GM21529 (cell line): ENCODE measurements around the gene OTUB1.
"Not testable (repeated sequence)": the region's sequence is repeated elsewhere in the genome, so short reads cannot be mapped to it uniquely, and the experiment has no call there.

Experiments used
- ATAC-seq: cut with Tn5 transposase; IDR thresholded peaks from one replicate; pipeline ENCODE4 v1.9.1; 2021; ENCODE audit not compliant: unreplicated experiment

OTUB1 gene, protein sequence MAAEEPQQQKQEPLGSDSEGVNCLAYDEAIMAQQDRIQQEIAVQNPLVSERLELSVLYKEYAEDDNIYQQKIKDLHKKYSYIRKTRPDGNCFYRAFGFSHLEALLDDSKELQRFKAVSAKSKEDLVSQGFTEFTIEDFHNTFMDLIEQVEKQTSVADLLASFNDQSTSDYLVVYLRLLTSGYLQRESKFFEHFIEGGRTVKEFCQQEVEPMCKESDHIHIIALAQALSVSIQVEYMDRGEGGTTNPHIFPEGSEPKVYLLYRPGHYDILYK

DNA sequence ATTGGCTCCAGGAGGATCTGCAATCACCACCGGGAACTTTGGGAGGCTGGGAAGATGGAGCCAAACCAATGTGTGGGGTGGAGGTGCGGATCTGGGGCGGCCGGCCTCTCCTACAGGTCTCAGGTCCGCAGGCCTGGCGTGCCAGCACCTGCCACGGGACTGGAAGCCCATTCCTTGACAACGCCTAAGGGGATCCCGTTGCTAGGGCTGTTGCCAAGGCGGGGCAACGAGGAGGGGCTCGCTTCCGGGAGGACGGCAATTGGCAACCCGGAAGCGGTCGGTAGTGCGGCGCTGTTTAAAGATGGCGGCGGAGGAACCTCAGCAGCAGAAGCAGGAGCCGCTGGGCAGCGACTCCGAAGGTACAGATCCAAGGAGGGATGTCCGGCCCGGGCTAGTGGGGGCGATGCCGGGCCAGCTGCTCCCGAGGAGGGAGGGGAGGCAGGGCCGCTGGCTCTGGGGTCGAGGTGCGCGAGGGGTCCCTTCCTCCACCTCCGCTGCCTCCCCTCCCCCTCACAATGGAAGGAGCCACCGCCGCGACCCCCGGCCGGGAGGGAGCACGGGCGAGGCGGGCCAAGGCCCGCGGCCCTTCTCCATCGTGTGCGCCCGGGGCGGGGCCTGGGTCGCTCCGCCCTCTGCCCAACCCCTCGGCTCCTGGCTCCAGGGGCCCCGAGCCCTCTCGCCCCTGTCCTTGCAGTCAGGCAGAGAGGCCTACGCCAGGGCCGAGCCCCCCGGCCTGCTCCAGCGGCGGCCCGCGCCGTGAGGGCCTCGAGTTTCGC is at the start of gene OTUB1:
OTUB1 (plus strand) TSS at position 283 of the 776 bp plus-strand sequence; CDS start at position 302, 19 bp downstream.
- ATAC-seq: peak; percentile 91

DNA sequence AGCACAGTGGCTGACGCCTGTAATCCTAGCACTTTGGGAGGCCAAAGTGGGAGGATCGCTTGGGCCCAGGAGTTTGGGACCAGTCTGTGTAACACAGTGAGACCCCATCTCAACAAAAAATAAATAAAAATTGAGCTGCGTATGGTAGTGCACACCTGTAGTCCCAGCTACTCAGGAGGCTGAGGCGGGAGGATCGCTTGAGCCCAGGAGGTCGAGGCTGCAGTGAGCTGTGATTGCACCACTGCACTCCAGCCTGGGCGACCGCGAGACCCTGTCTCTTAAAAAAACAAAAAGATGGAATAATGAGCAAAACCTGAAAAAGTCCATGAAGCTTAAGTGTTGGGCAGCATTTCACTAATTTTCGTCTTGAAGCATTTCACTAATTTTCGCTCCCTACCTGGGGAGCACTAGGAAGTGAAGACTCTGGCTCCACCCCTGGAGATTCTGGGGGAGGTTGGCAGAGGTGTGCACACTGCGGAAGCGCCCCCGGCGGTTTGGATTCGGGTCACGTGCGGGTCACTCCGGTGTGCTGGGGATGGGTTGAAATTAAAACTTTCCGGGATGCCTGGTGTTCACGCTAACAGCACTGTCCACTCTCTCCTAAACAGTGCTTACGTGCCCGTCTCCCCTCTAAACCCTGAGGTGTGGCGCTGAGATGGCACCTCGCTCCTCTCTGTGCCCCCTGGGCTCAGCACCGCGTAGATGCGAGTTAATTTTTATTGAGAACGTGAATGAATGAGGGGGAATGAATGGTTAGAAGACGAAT is 48.3 kb upstream of the OTUB1 start:
- peak; percentile 24 for ATAC-seq

DNA sequence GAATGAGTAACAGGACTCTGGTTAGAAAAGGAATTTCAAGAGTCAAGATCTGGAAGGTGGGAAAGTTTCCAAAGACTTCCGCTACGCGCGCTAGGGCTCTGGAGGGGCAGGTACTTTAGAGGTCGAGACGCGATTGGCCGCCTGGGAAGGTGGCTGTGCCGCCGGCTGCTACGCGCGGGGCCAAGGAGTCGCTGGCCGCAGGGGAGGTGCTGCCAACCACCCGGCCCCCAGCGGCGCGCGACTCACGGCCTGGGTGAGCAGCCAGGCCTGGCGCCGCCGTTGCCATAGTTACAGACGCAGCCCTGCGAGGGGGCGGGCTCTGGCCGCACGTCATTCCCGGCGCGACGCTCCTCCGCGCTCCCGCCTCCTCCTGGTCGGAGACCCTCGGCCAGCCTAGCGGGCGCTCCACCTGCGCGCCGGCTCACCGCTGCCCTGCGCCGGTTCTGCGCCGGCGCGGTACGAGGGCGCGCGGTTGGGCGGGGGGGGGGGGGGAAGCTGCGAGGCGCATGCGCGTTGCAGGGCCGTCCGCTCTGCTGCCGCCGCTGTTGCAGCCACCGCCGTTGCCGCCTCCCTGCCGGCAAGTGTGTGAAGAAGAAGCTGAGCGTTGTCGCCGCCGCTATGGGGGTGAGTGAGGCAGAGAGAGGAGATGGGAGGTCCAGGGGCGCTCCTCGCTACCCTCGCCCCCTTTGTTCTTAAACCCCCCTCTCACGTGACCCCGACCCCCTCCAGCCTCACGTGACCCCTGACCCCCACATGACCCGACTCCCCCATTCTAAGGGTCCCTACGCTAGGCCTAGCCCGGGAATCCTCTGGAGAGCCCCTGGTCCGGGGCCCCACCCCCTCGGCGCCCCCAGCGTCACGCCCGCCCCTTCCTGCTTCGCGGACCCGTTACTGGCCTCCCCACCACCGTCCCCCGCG is 47.5 kb upstream of the OTUB1 start, which contains the start of gene NAA40:
NAA40 (plus strand) TSS at position 524 of the 918 bp plus-strand sequence; CDS start at position 619, 95 bp downstream.
- peak; percentile 86 for ATAC-seq

DNA sequence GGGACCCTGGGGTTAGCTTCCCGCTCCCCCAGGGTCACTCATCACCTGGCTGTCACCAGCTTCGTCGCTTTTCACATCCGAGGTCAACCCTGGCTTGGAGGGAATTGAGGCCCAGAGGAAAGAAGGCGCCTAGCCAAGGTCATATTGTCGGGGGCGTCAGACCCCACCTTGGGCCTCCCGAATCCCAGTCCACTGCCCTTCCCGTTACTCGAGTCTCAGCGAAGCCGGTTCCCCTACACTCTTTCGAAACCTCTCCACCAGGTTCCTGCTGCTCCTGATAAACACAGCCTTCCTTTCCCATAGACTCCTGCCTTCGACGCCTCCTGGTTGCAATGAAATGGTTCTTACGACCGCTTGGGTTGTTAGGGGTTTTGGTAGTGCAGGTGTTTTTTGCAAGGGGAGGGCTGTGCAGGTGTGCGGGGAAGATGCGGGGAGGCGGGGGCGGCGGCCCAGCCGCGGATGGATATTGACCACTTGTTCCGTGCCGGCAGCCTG is 46.8 kb upstream of the OTUB1 start:
- no peak for ATAC-seq

DNA sequence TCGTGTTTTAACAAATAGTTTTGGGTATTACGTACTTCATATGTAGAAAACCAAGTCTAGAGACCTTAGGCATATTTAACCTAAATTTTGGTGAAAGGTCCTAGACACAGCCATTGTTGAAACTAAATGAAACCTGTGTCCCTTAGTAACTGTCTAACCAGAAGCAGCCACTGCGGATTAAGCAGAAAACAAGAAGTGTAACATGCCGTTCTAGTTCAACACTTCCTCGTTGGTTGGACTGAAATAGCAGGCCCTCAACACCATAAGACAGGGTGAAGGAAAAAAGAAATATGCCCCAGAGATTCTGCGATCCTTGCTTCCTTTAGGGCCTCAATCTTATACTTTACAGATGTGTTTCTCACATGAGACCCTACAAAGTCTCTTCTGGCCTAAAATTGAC is 45.5 kb upstream of the OTUB1 start:
- ATAC-seq: no peak

DNA sequence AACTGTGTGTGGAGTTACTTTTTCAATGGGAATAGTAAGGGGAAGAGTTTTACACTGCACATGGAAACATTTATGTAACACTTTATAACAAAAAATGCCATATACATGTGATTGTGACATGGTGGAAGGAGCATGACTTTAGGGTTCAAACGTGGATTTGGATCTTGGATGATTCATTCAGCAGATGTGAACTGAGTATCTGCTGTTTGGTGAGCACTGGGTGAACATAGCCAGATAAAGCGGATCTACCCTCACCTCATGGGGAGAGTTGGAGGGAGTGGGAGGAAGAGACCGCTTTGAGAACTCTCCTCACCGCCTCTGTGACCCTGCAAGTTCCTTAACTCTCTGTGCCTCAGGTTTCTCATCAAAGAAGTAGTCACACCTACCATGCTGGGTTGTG is 44.3 kb upstream of the OTUB1 start:
- no peak for ATAC-seq

DNA sequence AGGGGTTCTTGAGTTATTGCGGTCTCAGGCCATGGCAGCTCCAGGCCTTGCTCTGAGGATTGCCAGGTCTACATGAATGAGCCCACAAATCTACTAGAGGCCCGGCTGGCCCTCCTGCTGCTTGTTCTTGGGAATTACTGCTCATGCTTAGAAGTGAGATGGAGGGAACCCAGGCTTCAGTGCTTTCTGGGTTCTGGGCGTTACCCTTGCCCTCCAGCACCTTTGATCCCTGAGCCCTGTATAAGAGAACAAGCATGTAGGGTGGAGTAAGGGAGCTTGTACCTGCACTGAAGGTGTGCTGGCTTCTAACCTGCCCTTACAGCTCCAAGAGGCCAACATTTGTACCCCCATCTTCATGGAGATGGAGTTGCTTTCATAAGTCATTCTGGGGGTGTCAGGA is 43.4 kb upstream of the OTUB1 start:
- ATAC-seq: no peak

DNA sequence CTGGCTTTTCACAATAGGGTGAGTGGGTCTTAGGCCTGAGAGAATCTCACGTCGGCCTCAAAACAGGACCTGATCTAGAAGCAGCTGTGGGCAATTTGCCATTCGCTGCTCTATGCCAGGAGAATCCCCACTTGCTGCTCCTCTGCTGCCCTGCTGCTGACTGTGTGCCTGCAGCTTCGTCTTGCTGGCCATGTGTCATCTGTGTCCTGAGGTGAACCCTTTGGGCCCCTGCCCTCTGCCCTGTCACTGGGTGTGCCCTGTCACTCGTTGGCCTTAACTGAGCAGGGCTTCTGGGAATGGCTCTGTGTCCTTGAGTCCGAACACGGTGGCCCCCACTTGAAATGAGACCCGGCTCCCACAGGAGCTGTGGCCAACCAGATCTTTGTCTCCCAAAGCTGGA is 41.3 kb upstream of the OTUB1 start:
- no peak for ATAC-seq

DNA sequence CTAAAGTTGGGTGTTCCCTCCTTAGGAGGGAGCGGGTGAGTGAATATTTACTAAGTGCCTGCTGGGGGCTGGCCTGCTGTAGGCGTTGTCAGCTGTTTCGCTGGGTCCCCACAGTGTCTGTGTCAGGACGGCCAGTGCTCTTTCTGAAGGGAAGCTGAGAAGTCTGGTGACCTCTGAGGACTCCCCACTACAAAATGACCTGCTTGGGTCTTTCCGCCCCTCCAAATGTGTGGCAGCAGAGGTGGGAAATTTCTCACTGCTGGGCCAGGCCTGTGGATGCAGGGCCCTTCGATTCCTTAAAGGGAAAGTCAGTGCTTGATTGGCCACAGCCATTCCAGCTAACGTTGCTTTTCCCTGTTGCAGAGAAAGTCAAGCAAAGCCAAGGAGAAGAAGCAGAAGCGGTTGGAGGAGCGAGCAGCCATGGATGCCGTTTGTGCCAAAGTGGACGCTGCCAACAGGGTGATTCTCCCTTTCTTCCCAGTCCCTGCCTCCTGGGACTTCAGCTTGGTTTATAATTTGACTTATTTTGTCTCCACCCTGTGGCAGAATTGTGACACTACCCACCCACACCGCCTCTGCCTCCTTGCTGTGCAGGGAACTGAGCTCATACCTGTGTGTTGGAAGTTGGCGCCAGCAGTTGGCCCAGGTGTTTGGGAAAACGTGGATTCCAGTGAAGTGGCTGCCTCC is 40.6 kb upstream of the OTUB1 start:
- no peak for ATAC-seq

DNA sequence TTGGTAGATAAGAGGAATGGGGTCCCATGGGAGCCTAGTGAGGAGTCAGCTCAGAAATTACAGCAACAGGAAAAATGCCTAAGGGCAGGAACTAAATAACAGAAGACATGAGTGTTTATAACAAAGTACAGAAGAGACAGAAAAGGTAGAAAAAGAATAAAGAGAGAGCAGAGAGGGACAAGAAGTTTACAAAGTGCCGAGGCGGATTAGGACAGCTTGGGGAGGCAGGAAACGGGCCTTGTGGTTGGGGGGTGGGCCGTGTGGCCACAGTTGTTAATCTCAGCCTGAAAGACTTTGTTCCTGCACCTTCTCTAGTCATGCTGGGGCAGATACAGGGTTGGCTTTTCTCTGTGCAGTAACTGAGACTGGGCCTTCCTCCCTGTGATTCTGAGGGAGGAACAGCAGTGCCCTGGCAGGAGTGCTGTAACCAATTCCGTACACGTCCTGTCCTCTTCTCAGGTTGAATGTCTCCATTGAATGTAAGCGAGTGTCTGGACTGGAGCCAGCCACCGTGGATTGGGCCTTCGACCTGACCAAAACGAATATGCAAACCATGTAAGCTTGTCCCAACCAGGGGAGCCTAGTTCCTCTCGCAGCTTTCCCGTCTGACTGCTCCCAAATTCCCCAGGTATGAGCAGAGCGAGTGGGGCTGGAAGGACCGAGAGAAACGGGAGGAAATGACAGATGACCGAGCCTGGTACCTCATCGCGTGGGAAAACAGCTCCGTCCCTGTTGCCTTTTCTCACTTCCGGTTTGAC is 34.3 kb upstream of the OTUB1 start:
- ATAC-seq: peak; percentile 71

DNA sequence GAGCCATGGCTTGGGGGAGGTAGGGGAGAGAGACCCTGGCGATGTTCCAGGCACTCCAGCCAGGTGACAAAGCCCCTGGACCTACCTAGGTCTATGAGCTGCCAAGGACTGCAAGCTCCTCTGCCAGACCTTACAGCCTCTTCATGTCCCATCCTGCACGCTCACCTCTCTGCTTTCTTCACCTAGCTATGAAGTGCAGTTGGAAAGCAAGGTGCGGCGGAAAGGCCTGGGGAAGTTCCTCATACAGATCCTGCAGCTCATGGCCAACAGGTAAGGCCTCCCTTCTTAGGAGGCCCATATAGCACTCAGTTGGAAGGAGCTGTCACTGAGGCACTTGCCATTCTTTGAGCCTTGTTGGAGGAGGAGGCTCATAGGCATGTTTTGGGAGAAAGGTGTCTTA is 33.7 kb upstream of the OTUB1 start:
- no peak for ATAC-seq

DNA sequence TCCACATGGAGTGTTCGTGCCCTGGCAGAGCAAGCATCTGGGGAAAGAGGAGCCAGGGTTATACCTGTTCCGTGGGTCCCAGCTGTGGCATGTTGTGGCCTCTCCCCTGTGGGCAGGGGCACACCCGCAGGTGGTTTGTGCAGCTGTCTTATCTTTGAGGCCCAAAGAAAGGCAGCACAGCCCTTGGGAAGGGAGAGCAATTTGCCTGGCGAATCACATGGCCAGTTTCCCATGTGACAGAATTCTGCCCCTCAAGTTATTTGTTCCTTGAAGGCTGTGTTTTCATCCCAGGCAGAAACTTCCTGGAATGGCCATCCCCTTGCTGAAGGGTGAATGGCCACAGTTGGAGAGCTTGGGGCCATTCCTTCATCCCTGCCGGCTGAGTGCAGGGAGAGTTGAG is 28.2 kb upstream of the OTUB1 start:
- no peak for ATAC-seq

DNA sequence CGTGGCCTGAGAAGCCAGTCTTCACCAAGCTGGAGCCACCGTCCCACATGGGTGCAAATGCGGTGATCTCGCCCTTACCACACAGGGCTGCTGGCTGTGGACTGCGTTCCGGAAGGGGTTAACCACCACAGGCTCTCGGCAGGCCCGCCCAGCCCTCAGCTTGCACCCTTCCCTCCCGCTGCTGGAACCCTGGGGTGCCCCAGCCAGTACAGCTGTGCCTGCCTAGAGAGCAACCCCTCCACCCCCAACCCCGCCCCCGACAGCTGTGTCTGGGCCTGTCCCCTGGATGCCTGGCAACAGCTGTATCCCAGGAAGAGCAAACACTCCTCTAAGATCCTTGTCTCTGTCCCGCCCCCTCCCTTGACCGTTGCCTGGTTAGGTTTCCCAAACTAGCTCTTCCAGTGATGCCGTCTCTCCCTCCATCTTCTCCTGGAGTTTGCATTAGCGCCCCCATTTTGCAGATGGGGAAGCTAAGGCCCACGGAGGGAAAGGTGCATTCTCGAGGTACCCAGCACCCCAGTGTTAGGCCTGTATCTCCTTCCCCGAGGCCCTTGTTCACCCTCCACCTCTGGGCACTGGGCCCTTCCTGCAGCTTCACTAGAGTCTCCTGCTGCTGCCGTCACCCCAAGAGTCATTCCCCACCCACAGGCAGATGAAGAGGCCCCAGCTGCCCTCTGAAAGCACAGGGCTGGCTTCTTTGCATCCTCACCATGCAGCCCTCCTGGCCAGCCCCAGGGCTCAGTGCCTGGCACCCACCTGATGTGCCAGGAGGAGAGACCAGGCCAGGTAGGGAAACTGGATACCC is 24.4 kb upstream of the OTUB1 start:
- ATAC-seq: no peak

DNA sequence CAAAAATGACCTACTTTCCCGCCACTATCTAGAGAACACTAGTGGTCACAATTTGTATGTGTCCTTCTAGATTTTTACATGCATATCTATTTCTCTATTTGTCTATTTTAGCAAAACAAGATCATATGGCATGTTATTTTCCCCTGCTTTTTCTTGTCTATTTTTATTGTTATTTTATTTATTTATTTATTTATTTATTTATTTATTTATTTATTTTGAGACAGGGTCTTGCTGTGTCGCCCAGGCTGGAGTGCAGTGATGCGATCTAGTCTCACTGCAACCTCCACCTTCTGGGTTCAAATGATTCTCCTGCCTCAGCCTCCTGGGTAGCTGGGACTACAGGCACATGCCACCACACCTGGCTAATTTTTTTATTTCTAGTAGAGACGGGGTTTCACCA is 22.3 kb upstream of the OTUB1 start:
- ATAC-seq: not testable (repeated sequence)

DNA sequence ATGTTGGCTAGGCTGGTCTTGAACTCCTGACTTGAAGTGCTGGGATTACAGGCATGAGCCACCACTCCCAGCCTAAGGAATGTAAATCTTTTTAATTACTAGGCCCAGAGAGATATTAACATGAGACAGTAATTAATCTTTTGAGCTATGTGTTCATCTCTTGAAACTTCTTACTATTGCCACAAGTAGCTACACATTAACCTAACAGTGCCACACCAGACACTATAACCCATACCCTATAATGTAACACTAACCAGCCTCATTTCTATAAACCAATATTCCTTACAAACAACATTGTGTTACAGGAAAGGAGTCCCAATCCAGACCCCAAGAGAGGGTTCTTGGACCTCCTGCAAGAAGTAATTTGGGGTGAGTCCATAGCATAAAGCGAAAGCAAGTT is 19.8 kb upstream of the OTUB1 start:
- ATAC-seq: no peak

DNA sequence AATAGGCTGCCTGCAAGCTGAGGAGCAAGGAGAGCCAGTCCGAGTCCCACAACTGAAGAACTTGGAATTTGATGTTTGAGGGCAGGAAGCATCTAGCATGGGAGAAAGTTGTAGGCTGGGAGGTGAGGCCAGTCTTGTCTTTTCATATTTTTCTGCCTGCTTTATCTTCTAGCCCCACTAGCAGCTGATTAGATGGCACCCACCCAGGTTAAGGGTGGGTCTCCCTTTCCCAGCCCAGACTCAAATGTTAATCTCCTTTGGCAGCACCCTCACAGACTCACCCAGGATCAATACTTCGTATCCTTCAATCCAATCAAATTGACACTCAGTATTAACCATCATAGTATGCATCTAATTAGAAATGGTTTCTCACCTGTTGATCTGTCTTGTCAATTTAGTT is 16.8 kb upstream of the OTUB1 start:
- no peak for ATAC-seq

DNA sequence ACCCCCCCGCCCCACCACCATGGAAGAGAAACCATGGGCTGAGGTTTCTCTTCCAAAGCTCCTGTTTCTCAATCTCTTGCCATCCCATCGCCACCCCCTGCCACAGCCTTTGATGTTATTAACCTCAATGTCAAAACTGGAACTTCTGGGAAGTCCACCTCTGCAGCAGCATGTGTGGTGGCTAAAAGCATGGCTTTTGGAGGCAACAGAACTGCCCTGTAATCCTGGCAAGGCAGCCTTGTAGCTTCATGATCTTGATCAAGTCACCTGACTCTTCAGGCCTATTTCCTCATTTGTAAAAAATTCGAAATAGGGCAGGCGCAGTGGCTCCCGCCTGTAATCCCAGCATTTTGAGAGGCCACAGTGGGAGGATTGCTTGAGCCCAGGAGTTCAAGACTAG is 15.3 kb upstream of the OTUB1 start:
- ATAC-seq: no peak

DNA sequence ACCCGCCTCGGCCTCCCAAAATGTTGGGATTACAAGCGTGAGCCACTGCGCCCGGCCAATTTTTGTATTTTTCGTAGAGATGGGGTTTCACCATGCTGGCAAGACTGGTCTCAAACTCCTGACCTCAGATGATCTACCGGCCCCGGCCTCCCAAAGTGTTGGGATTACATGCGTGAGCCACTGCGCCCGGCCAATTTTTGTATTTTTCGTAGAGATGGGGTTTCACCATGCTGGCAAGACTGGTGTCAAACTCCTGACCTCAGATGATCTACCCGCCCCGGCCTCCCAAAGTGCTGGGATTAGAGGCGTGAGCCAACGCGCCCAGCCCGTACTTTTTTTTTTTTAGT is 12.4 kb upstream of the OTUB1 start:
- ATAC-seq: not testable (repeated sequence)
